ENCODE data around the gene GATA3.

Gene GATA3

GRCh38 chr10:8054494-8055407 lies at the start of gene GATA3:
GATA3 (plus strand) TSS chr10:8054688; CDS start chr10:8055656, 968 bp downstream.
- peaks cover 48% of the 10 kb centered on the region for H3K4me1 ChIP-seq (ENCODE audit: control insufficient read depth, insufficient read depth, low read length)
- H3K9ac ChIP-seq (ENCODE audit: low read length): peak within 1 kb of the TSS; percentile 71
- H3K9me3 ChIP-seq (ENCODE audit: control insufficient read depth, insufficient read depth, low read depth, low read length): no peaks in the 10 kb centered on the region
- no peaks in the 10 kb centered on the region for H3K36me3 ChIP-seq (ENCODE audit: control insufficient read depth, insufficient read depth, low read length)
- peaks cover 97% of the 10 kb centered on the region for H3K27me3 ChIP-seq (ENCODE audit: control insufficient read depth, insufficient read depth, low read length)
- H3K27ac ChIP-seq (ENCODE audit: low read depth, low read length): no peak within 1 kb of the TSS
- peak within 1 kb of the TSS; percentile 70 for H3K4me3 ChIP-seq (ENCODE audit: low read depth, low read length)

GRCh38 chr10:8006274-8006999 lies 48.1 kb upstream of the GATA3 start:
- H3K9me3 ChIP-seq (ENCODE audit: control insufficient read depth, insufficient read depth, low read depth, low read length): 0 out of 2 replicates have a peak, but pooled peaks cover 5% of the 10 kb centered on the region
- no peak overlapping the region for H3K9ac ChIP-seq (ENCODE audit: low read length)
- no peak overlapping the region for H3K27ac ChIP-seq (ENCODE audit: low read depth, low read length)
- no peaks in the 10 kb centered on the region for H3K4me1 ChIP-seq (ENCODE audit: control insufficient read depth, insufficient read depth, low read length)
- peaks cover 7% of the 10 kb centered on the region; the same call in 1 of the 2 replicates for H3K36me3 ChIP-seq (ENCODE audit: control insufficient read depth, insufficient read depth, low read length)
- H3K27me3 ChIP-seq (ENCODE audit: control insufficient read depth, insufficient read depth, low read length): no peaks in the 10 kb centered on the region
- no peak overlapping the region for H3K4me3 ChIP-seq (ENCODE audit: low read depth, low read length)

- no peaks in the 10 kb centered on the region for H3K4me1 ChIP-seq (ENCODE audit: control insufficient read depth, insufficient read depth, low read length)
- H3K9ac ChIP-seq (ENCODE audit: low read length): no peak overlapping the region
- no peak overlapping the region for H3K4me3 ChIP-seq (ENCODE audit: low read depth, low read length)
- peaks cover 9% of the 10 kb centered on the region; the same call in 1 of the 2 replicates for H3K36me3 ChIP-seq (ENCODE audit: control insufficient read depth, insufficient read depth, low read length)
- no peaks in the 10 kb centered on the region for H3K27me3 ChIP-seq (ENCODE audit: control insufficient read depth, insufficient read depth, low read length)
- H3K27ac ChIP-seq (ENCODE audit: low read depth, low read length): no peak overlapping the region
- H3K9me3 ChIP-seq (ENCODE audit: control insufficient read depth, insufficient read depth, low read depth, low read length): 0 out of 2 replicates have a peak, but pooled peaks cover 5% of the 10 kb centered on the region
Measured at GRCh38 chr10:8009031-8009430, 45.5 kb upstream of the GATA3 start.

GRCh38 chr10:8013006-8013405 lies 41.5 kb upstream of the GATA3 start:
- Histone ChIP-seq H3K4me3 (ENCODE audit: low read depth, low read length) (no peak overlapping the region), H3K4me1 (ENCODE audit: control insufficient read depth, insufficient read depth, low read length) (peaks cover 7% of the 10 kb centered on the region), H3K27me3 (ENCODE audit: control insufficient read depth, insufficient read depth, low read length) (no peaks in the 10 kb centered on the region), H3K9ac (ENCODE audit: low read length) (no peak overlapping the region), H3K9me3 (ENCODE audit: control insufficient read depth, insufficient read depth, low read depth, low read length) (no peaks in the 10 kb centered on the region), H3K36me3 (ENCODE audit: control insufficient read depth, insufficient read depth, low read length) (peaks cover 9% of the 10 kb centered on the region; the same call in 1 of the 2 replicates), H3K27ac (ENCODE audit: low read depth, low read length) (no peak overlapping the region)

GRCh38 chr10:8013619-8014018 lies 40.9 kb upstream of the GATA3 start:
- Histone ChIP-seq H3K4me3 (ENCODE audit: low read depth, low read length) (no peak overlapping the region), H3K27ac (ENCODE audit: low read depth, low read length) (no peak overlapping the region), H3K4me1 (ENCODE audit: control insufficient read depth, insufficient read depth, low read length) (peaks cover 7% of the 10 kb centered on the region), H3K9ac (ENCODE audit: low read length) (no peak overlapping the region), H3K36me3 (ENCODE audit: control insufficient read depth, insufficient read depth, low read length) (peaks cover 9% of the 10 kb centered on the region; the same call in 1 of the 2 replicates), H3K9me3 (ENCODE audit: control insufficient read depth, insufficient read depth, low read depth, low read length) (no peaks in the 10 kb centered on the region), H3K27me3 (ENCODE audit: control insufficient read depth, insufficient read depth, low read length) (no peaks in the 10 kb centered on the region)

- Histone ChIP-seq H3K9me3 (ENCODE audit: control insufficient read depth, insufficient read depth, low read depth, low read length) (no peaks in the 10 kb centered on the region), H3K9ac (ENCODE audit: low read length) (no peak overlapping the region), H3K4me1 (ENCODE audit: control insufficient read depth, insufficient read depth, low read length) (peaks cover 7% of the 10 kb centered on the region), H3K36me3 (ENCODE audit: control insufficient read depth, insufficient read depth, low read length) (peaks cover 9% of the 10 kb centered on the region; the same call in 1 of the 2 replicates), H3K4me3 (ENCODE audit: low read depth, low read length) (no peak overlapping the region), H3K27me3 (ENCODE audit: control insufficient read depth, insufficient read depth, low read length) (no peaks in the 10 kb centered on the region), H3K27ac (ENCODE audit: low read depth, low read length) (no peak overlapping the region)
Measured at GRCh38 chr10:8014649-8015048, 39.8 kb upstream of the GATA3 start.

GRCh38 chr10:8017277-8017676 lies 37.2 kb upstream of the GATA3 start:
- H3K27ac ChIP-seq (ENCODE audit: low read depth, low read length): no peak overlapping the region
- H3K36me3 ChIP-seq (ENCODE audit: control insufficient read depth, insufficient read depth, low read length): 0 out of 2 replicates have a peak, but pooled peaks cover 2% of the 10 kb centered on the region
- H3K4me3 ChIP-seq (ENCODE audit: low read depth, low read length): no peak overlapping the region
- H3K4me1 ChIP-seq (ENCODE audit: control insufficient read depth, insufficient read depth, low read length): peaks cover 7% of the 10 kb centered on the region
- no peaks in the 10 kb centered on the region for H3K27me3 ChIP-seq (ENCODE audit: control insufficient read depth, insufficient read depth, low read length)
- H3K9me3 ChIP-seq (ENCODE audit: control insufficient read depth, insufficient read depth, low read depth, low read length): no peaks in the 10 kb centered on the region
- H3K9ac ChIP-seq (ENCODE audit: low read length): no peak overlapping the region

GRCh38 chr10:8023321-8023720 lies 31.2 kb upstream of the GATA3 start:
- no peak overlapping the region for H3K4me3 ChIP-seq (ENCODE audit: low read depth, low read length)
- H3K4me1 ChIP-seq (ENCODE audit: control insufficient read depth, insufficient read depth, low read length): no peaks in the 10 kb centered on the region
- no peaks in the 10 kb centered on the region for H3K9me3 ChIP-seq (ENCODE audit: control insufficient read depth, insufficient read depth, low read depth, low read length)
- no peaks in the 10 kb centered on the region for H3K36me3 ChIP-seq (ENCODE audit: control insufficient read depth, insufficient read depth, low read length)
- H3K9ac ChIP-seq (ENCODE audit: low read length): no peak overlapping the region
- no peaks in the 10 kb centered on the region; the same call in 1 of the 2 replicates for H3K27me3 ChIP-seq (ENCODE audit: control insufficient read depth, insufficient read depth, low read length)
- H3K27ac ChIP-seq (ENCODE audit: low read depth, low read length): no peak overlapping the region

GRCh38 chr10:8023851-8024250 lies 30.6 kb upstream of the GATA3 start:
- H3K4me1 ChIP-seq (ENCODE audit: control insufficient read depth, insufficient read depth, low read length): no peaks in the 10 kb centered on the region
- no peaks in the 10 kb centered on the region; the same call in 1 of the 2 replicates for H3K27me3 ChIP-seq (ENCODE audit: control insufficient read depth, insufficient read depth, low read length)
- H3K4me3 ChIP-seq (ENCODE audit: low read depth, low read length): no peak overlapping the region
- H3K27ac ChIP-seq (ENCODE audit: low read depth, low read length): no peak overlapping the region
- no peaks in the 10 kb centered on the region for H3K36me3 ChIP-seq (ENCODE audit: control insufficient read depth, insufficient read depth, low read length)
- H3K9ac ChIP-seq (ENCODE audit: low read length): no peak overlapping the region
- H3K9me3 ChIP-seq (ENCODE audit: control insufficient read depth, insufficient read depth, low read depth, low read length): no peaks in the 10 kb centered on the region

GRCh38 chr10:8026349-8027259 lies 27.9 kb upstream of the GATA3 start:
- Histone ChIP-seq H3K27ac (ENCODE audit: low read depth, low read length) (no peak overlapping the region), H3K9me3 (ENCODE audit: control insufficient read depth, insufficient read depth, low read depth, low read length) (no peaks in the 10 kb centered on the region), H3K9ac (ENCODE audit: low read length) (no peak overlapping the region), H3K4me1 (ENCODE audit: control insufficient read depth, insufficient read depth, low read length) (no peaks in the 10 kb centered on the region), H3K27me3 (ENCODE audit: control insufficient read depth, insufficient read depth, low read length) (peaks cover 16% of the 10 kb centered on the region), H3K36me3 (ENCODE audit: control insufficient read depth, insufficient read depth, low read length) (no peaks in the 10 kb centered on the region), H3K4me3 (ENCODE audit: low read depth, low read length) (no peak overlapping the region)
